Measurements from ENCODE around the gene MYO7B. TPM values are rescaled to one million over a fixed set of nuclear protein-coding genes. Genes with fewer than 3 reads are reported as not detected.

The MYO7B gene
- total RNA-seq, 2 experiments from 2014 or later = 3.3 TPM; not detected in 1

GRCh38 chr2:127624320-127624755 lies 88.9 kb downstream of the MYO7B start:
- H3K9me3 ChIP-seq (ENCODE audit: low read length) = no peaks in the 10 kb centered on the region
- no peaks in the 10 kb centered on the region for H3K9me2 ChIP-seq (ENCODE audit: insufficient read depth, low read length)
- POLR2A ChIA-PET = no interaction called here
- intact Hi-C loops (cut with micrococcal nuclease; ENCODE audit: unreplicated experiment) = no loop called here
- no peak overlapping the region for H3K4me2 ChIP-seq (ENCODE audit: low read length)
- no peaks in the 10 kb centered on the region for H3K79me2 ChIP-seq (ENCODE audit: insufficient read depth, low read depth, low read length)
- H3K36me3 ChIP-seq (ENCODE audit: insufficient read depth, low read length) = no peaks in the 10 kb centered on the region
- H3K4me3 ChIP-seq (ENCODE audit: low read depth, low read length, poor library complexity, severe bottlenecking) = no peak overlapping the region
- no peak overlapping the region for H2AFZ ChIP-seq (ENCODE audit: low read length)
- no peak overlapping the region for H3K27ac ChIP-seq (ENCODE audit: low read depth, low read length, poor library complexity, severe bottlenecking)
- H4K20me1 ChIP-seq (ENCODE audit: insufficient read depth, low read length) = no peaks in the 10 kb centered on the region
- H3K4me1 ChIP-seq (ENCODE audit: insufficient read depth, low read length, poor library complexity, severe bottlenecking) = no peaks in the 10 kb centered on the region
- BruUV-seq (replicated peaks) = no TSS peak
- CTCF ChIA-PET (ENCODE audit: unreplicated experiment) = no interaction called here
- no peak for TF ChIP-seq EZH2phosphoT487 (IDR thresholded peaks at IDR 0.05; ENCODE audit: borderline replicate concordance, low read depth, low read length)
- DNase-seq (ENCODE audit: low spot score) = no peak

- POLR2A ChIA-PET = interaction anchor here (0.7 kb wide), 1 partner anchor 9 kb away, joined by 3 read pairs; no protein-coding TSS in a partner anchor
- DNase-seq (ENCODE audit: low spot score) = no peak
- no peak overlapping the region for H3K4me3 ChIP-seq (ENCODE audit: low read depth, low read length, poor library complexity, severe bottlenecking)
Measured at GRCh38 chr2:127624756-127625571, 89.5 kb downstream of the MYO7B start.

GRCh38 chr2:127625572-127625951 lies 90.1 kb downstream of the MYO7B start:
- intact Hi-C loops (cut with micrococcal nuclease; ENCODE audit: unreplicated experiment) = no loop called here
- no peak for TF ChIP-seq CTCF (conservative IDR thresholded peaks at IDR 0.05; ENCODE audit: low read length)
- TF ChIP-seq EZH2phosphoT487 (IDR thresholded peaks at IDR 0.05; ENCODE audit: borderline replicate concordance, low read depth, low read length) = no peak
- BruUV-seq (replicated peaks) = no TSS peak

More at GRCh38 chr2:127624756-127625571, 89.5 kb downstream of the MYO7B start:
- H2AFZ ChIP-seq (ENCODE audit: low read length) = no peak overlapping the region
- H3K4me2 ChIP-seq (ENCODE audit: low read length) = no peak overlapping the region
- CTCF ChIA-PET (ENCODE audit: unreplicated experiment) = no interaction called here
- no peaks in the 10 kb centered on the region for H3K9me2 ChIP-seq (ENCODE audit: insufficient read depth, low read length)
- intact Hi-C loops (cut with micrococcal nuclease; ENCODE audit: unreplicated experiment) = no loop called here
- no peaks in the 10 kb centered on the region for H3K79me2 ChIP-seq (ENCODE audit: insufficient read depth, low read depth, low read length)
- no peak overlapping the region for H3K27ac ChIP-seq (ENCODE audit: low read depth, low read length, poor library complexity, severe bottlenecking)
- BruUV-seq (replicated peaks) = no TSS peak
- no peaks in the 10 kb centered on the region for H4K20me1 ChIP-seq (ENCODE audit: insufficient read depth, low read length)
- no peaks in the 10 kb centered on the region for H3K9me3 ChIP-seq (ENCODE audit: low read length)
- no peaks in the 10 kb centered on the region for H3K4me1 ChIP-seq (ENCODE audit: insufficient read depth, low read length, poor library complexity, severe bottlenecking)
- no peaks in the 10 kb centered on the region for H3K36me3 ChIP-seq (ENCODE audit: insufficient read depth, low read length)
- TF ChIP-seq EZH2phosphoT487 (IDR thresholded peaks at IDR 0.05; ENCODE audit: borderline replicate concordance, low read depth, low read length) = no peak
- TF ChIP-seq CTCF (conservative IDR thresholded peaks at IDR 0.05; ENCODE audit: low read length) = no peak

More at GRCh38 chr2:127625572-127625951, 90.1 kb downstream of the MYO7B start:
- ChIA-PET POLR2A (interaction anchor here (0.7 kb wide), 1 partner anchor 9 kb away, joined by 3 read pairs; no protein-coding TSS in a partner anchor), CTCF (ENCODE audit: unreplicated experiment) (no interaction called here)
- H3K4me2 ChIP-seq (ENCODE audit: low read length) = no peak overlapping the region
- no peak overlapping the region for H3K4me3 ChIP-seq (ENCODE audit: low read depth, low read length, poor library complexity, severe bottlenecking)
- no peaks in the 10 kb centered on the region for H3K79me2 ChIP-seq (ENCODE audit: insufficient read depth, low read depth, low read length)
- no peak overlapping the region for H2AFZ ChIP-seq (ENCODE audit: low read length)
- no peaks in the 10 kb centered on the region for H3K36me3 ChIP-seq (ENCODE audit: insufficient read depth, low read length)
- H4K20me1 ChIP-seq (ENCODE audit: insufficient read depth, low read length) = no peaks in the 10 kb centered on the region
- H3K9me3 ChIP-seq (ENCODE audit: low read length) = no peaks in the 10 kb centered on the region
- H3K9me2 ChIP-seq (ENCODE audit: insufficient read depth, low read length) = no peaks in the 10 kb centered on the region
- H3K27ac ChIP-seq (ENCODE audit: low read depth, low read length, poor library complexity, severe bottlenecking) = no peak overlapping the region
- H3K4me1 ChIP-seq (ENCODE audit: insufficient read depth, low read length, poor library complexity, severe bottlenecking) = no peaks in the 10 kb centered on the region
- DNase-seq (ENCODE audit: low spot score) = no peak
